HL-60 (cell line): ENCODE results near the gene NMS.

Experiments used
- DNase-seq, 2 experiments: peaks; one replicate each; pipeline ENCODE4 v3.0.0-alpha.2; 2010 to 2020; ENCODE audit warnings: low read depth in 1 of 2, low spot score in 1 of 2
- H3K27ac ChIP-seq: fragments of 250-450 bp; sonication (Bioruptor Pico); replicated peaks from 2 replicates; pipeline ENCODE4 v1.5.1; 2020; ENCODE audit warnings: mild to moderate bottlenecking, moderate library complexity
- H3K27me3 ChIP-seq: fragments of 250-450 bp; sonication (Bioruptor Pico); 2 replicates; pipeline ENCODE4 v1.5.1; 2021; ENCODE audit warnings: mild to moderate bottlenecking, moderate library complexity; ENCODE audit not compliant: insufficient read depth, poor library complexity, severe bottlenecking
- H3K4me3 ChIP-seq: replicated peaks from 2 replicates; pipeline ENCODE4 v1.5.1; 2011; ENCODE audit warnings: mild to moderate bottlenecking, control low read depth, low read length; ENCODE audit not compliant: insufficient read depth
- GABPA ChIP-seq: IDR thresholded peaks from 2 replicates; pipeline ENCODE4 v1.6.1; 2012; ENCODE audit warnings: low read depth
- POLR2AphosphoS5 ChIP-seq: IDR thresholded peaks from 2 replicates; pipeline ENCODE4 v1.6.1; 2012; ENCODE audit warnings: low read depth
- REST ChIP-seq: IDR thresholded peaks from 2 replicates; pipeline ENCODE4 v1.6.1; 2012; ENCODE audit warnings: low read depth; ENCODE audit not compliant: insufficient replicate concordance
- SPI1 ChIP-seq: IDR thresholded peaks from 2 replicates; pipeline ENCODE4 v1.6.1; 2012; ENCODE audit warnings: low read depth, mild to moderate bottlenecking, borderline replicate concordance
- long read RNA-seq: library from polyadenylated mRNA; unstranded; transcript quantifications from one replicate; pipeline ENCODE4 v2.0.0, GENCODE V29; 2020
- TF ChIP-seq, protein P1 (sequence below): IDR thresholded peaks from one replicate; pipeline ENCODE4 v1.5.1; 2011; ENCODE audit warnings: low read length, control low read depth, inconsistent platforms; ENCODE audit not compliant: insufficient read depth

NMS gene, protein sequence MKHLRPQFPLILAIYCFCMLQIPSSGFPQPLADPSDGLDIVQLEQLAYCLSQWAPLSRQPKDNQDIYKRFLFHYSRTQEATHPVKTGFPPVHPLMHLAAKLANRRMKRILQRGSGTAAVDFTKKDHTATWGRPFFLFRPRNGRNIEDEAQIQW
- long read RNA-seq, partial matches to known transcripts, result 1 of 14 reads
- long read RNA-seq, other reads (novel, unspliced or antisense), result 13 of 14 reads

DNA sequence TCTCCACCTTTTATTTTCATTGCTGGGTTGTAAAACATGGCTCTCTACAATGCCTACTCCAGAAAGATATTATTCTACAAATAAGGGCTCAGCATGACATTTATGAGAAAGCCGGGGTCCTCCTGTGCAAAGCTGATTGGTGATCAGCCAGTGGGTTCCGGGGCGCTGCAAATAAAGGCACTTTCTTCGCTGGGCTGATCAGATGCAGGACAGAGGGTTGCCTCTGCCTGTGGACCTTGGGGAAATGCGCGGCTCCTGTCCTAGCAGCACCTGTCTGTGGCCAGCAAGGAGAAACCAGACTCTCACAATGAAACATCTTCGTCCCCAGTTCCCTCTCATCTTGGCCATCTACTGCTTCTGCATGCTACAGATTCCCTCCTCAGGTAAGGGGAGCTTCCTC lies at the start of gene NMS:
Gene NMS (plus strand): TSS at position 301 of the 400 bp plus-strand sequence. CDS start 7 bp downstream, at position 308.
- DNase-seq, result no peak

DNA sequence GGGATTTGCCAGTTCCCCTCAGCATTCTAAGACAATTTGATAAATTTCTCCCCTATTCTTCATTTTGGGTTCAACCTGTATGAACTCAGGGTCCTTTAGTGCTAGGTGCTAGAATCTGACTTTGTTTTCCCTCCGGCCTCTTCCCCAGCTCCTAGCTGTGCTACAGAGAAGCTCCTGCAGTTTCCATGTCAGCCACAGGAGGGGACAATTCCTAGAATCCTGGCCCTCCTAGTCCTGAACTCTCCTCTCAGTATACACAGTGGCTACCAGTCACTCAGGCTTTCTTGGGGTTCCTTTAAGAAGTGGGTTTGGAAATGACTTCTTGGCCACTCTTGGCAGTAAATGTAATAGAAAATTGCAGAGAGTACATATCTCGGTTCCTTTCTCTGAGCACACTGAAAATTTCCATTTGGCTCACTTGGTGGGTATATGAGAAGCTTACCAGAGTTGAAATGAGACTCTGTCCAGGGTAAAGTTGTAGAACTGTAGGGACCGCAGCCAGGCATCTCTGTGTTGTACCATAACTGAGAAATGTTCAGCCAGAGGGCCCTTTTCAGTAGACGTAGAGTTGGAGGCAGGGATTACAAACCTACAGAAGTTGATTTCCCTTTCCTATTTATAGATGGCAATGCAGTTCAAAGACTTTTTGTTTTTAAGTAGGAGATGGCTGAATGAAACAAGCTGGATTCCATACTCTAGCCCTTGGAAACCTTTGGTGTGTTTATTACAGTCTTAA lies 47.8 kb upstream of the NMS start:
- H3K4me3 ChIP-seq, result no peak overlapping the region
- TF ChIP-seq, protein P1, sequence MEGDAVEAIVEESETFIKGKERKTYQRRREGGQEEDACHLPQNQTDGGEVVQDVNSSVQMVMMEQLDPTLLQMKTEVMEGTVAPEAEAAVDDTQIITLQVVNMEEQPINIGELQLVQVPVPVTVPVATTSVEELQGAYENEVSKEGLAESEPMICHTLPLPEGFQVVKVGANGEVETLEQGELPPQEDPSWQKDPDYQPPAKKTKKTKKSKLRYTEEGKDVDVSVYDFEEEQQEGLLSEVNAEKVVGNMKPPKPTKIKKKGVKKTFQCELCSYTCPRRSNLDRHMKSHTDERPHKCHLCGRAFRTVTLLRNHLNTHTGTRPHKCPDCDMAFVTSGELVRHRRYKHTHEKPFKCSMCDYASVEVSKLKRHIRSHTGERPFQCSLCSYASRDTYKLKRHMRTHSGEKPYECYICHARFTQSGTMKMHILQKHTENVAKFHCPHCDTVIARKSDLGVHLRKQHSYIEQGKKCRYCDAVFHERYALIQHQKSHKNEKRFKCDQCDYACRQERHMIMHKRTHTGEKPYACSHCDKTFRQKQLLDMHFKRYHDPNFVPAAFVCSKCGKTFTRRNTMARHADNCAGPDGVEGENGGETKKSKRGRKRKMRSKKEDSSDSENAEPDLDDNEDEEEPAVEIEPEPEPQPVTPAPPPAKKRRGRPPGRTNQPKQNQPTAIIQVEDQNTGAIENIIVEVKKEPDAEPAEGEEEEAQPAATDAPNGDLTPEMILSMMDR, result peak; percentile 22
- TF ChIP-seq GABPA, result no peak
- H3K27me3 ChIP-seq, result no peaks in the 10 kb centered on the region
- no peak overlapping the region for H3K27ac ChIP-seq
- DNase-seq, result peak in 1 of 2 experiments; percentile 7

More for the DNA sequence above, at the start of gene NMS:
- H3K27me3 ChIP-seq, result no peaks in the 10 kb centered on the region
- no peak within 1 kb of the TSS for H3K27ac ChIP-seq
- H3K4me3 ChIP-seq, result no peak within 1 kb of the TSS
- TF ChIP-seq POLR2AphosphoS5, result no peak
- no peak for TF ChIP-seq REST
- TF ChIP-seq, protein P1, result no peak
- TF ChIP-seq SPI1, result no peak
- no peak for TF ChIP-seq GABPA

DNA sequence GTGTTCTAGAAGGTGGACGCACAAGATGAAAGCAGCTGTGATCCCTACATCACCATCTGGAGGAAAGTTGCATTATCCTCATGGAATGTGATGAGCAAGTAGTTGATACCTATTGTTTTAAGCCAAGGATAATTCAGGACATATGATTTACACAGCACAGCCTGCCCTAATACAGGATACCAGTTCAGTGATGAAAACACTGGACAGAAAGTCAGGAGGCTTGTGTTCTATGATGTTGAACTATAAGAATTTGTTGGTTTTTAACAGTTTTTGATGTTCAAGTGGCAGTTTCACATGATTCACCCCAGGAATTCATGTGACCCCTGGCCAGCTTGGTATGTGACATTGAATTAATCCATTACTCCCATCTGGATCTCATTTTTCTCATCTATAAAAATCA lies 46.7 kb upstream of the NMS start:
- Histone ChIP-seq H3K27ac (no peak overlapping the region), H3K27me3 (no peaks in the 10 kb centered on the region), H3K4me3 (no peak overlapping the region)
- DNase-seq, result no peak
- TF ChIP-seq, protein P1, result no peak
- TF ChIP-seq REST (no peak), SPI1 (no peak), POLR2AphosphoS5 (no peak), GABPA (no peak)
